ENCODE results near the gene OLA1.

GRCh38 chr2:174183076-174183475 lies 65.3 kb downstream of the OLA1 start:
- TF ChIP-seq CTCF (conservative IDR thresholded peaks at IDR 0.05; ENCODE audit: low read depth, low read length) (no peak), CHD1 (IDR thresholded peaks at IDR 0.05; ENCODE audit: low read depth, low read length) (no peak), MAZ (IDR thresholded peaks at IDR 0.05; ENCODE audit: borderline replicate concordance, low read depth, low read length) (no peak), CEBPB (IDR thresholded peaks at IDR 0.05; ENCODE audit: low read depth, low read length) (no peak), RCOR1 (IDR thresholded peaks at IDR 0.05; ENCODE audit: insufficient replicate concordance, low read length) (no peak), POLR2A (IDR thresholded peaks at IDR 0.05; ENCODE audit: low read depth, low read length) (no peak), ELK1 (IDR thresholded peaks at IDR 0.05; ENCODE audit: borderline replicate concordance, low read depth, low read length) (no peak), FOS (IDR thresholded peaks at IDR 0.05; ENCODE audit: low read depth, low read length) (no peak), SMC3 (IDR thresholded peaks at IDR 0.05; ENCODE audit: low read depth, low read length) (no peak), RAD21 (IDR thresholded peaks at IDR 0.05; ENCODE audit: low read length) (no peak), MAFK (IDR thresholded peaks at IDR 0.05; ENCODE audit: low read depth, low read length) (no peak), MXI1 (IDR thresholded peaks at IDR 0.05; ENCODE audit: borderline replicate concordance, low read depth, low read length) (no peak)
- TF ChIP-seq, protein P1, sequence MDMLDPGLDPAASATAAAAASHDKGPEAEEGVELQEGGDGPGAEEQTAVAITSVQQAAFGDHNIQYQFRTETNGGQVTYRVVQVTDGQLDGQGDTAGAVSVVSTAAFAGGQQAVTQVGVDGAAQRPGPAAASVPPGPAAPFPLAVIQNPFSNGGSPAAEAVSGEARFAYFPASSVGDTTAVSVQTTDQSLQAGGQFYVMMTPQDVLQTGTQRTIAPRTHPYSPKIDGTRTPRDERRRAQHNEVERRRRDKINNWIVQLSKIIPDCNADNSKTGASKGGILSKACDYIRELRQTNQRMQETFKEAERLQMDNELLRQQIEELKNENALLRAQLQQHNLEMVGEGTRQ (IDR thresholded peaks at IDR 0.05; ENCODE audit: low read depth, low read length): no peak

Data from IMR-90 (cell line).